ENCODE measurements around the gene PPAN. TPM values are rescaled to one million over a fixed set of nuclear protein-coding genes. Genes with fewer than 3 reads are reported as not detected.

PPAN gene
- total RNA-seq, 1 experiment from 2014 or later, result 183 TPM

DNA sequence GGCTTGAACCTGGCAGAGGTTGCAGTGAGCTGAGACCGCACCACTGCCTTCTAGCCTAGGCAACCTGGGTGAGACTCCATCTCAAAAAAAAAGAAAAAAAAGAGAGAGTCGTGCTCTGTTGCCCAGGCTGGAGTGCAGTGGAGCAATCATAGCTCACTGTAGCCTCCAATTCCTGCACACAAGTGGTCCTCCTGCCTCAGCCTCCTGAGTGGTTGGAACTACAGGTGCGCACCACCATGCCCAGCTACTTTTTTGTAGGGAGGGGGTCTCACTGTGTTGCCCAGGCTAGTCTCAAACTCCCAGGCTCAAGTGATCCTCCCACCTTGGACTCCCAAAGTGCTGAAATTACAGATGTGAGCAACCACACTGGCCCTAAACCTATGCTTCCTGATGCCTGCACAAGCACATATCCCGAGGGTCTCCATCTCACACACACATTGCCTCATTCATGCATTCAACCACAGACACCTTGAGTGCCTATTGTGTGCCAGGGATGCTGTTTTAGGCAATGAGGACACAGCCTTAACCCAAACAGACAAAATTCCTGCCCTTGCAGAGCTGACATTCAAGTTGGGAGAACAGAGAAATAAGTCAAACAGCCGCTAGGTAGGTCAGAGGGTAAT lies 5.9 kb upstream of the PPAN start:
- Histone ChIP-seq H2AFZ (ENCODE audit: low read length) (no peak overlapping the region), H3F3A (ENCODE audit: low read length, unreplicated experiment) (no peaks in the 10 kb centered on the region), H3K4me3 (ENCODE audit: low read length) (no peak overlapping the region), H3K36me3 (ENCODE audit: low read depth, low read length) (no peaks in the 10 kb centered on the region), H3K9me3 (ENCODE audit: low read length) (no peaks in the 10 kb centered on the region), H3K4me2 (ENCODE audit: low read length) (no peak overlapping the region), H3K9ac (ENCODE audit: low read length) (no peak overlapping the region), H3K4me1 (ENCODE audit: insufficient read depth, low read length) (peaks cover 11% of the 10 kb centered on the region), H3K27me3 (ENCODE audit: low read length) (no peaks in the 10 kb centered on the region), H3K27ac (ENCODE audit: low read length) (no peak overlapping the region), H3K79me2 (ENCODE audit: low read length) (no peaks in the 10 kb centered on the region), H3K9me2 (replicated peaks; ENCODE audit: low read length) (no peaks in the 10 kb centered on the region), H4K20me1 (ENCODE audit: low read length) (no peaks in the 10 kb centered on the region)
- BruUV-seq (replicated peaks), result no TSS peak
- ChIA-PET POLR2A (ENCODE audit: unreplicated experiment) (interaction anchor here (0.6 kb wide), 1 partner anchor 162 kb away, joined by 3 read pairs; no protein-coding TSS in a partner anchor), CTCF (no interaction called here)
- DNase-seq (no peak), ATAC-seq (no peak)
- TF ChIP-seq EZH2 (IDR thresholded peaks at IDR 0.05; ENCODE audit: low read length, unreplicated experiment) (no peak), EZH2phosphoT487 (IDR thresholded peaks at IDR 0.05; ENCODE audit: borderline replicate concordance, low read length) (no peak), CTCF (conservative IDR thresholded peaks at IDR 0.05; ENCODE audit: low read depth, low read length) (no peak)
- intact Hi-C loops (cut with micrococcal nuclease), result no loop called here

- Histone ChIP-seq H2AFZ (ENCODE audit: low read length) (no peak overlapping the region), H3K9me3 (ENCODE audit: low read length) (no peaks in the 10 kb centered on the region), H3F3A (ENCODE audit: low read length, unreplicated experiment) (no peaks in the 10 kb centered on the region), H3K27me3 (ENCODE audit: low read length) (no peaks in the 10 kb centered on the region), H3K36me3 (ENCODE audit: low read depth, low read length) (peaks cover 8% of the 10 kb centered on the region), H3K9me2 (replicated peaks; ENCODE audit: low read length) (no peaks in the 10 kb centered on the region), H3K4me3 (ENCODE audit: low read length) (no peak overlapping the region), H3K4me1 (ENCODE audit: insufficient read depth, low read length) (peaks cover 7% of the 10 kb centered on the region), H4K20me1 (ENCODE audit: low read length) (0 out of 2 replicates have a peak, but pooled peaks cover 2% of the 10 kb centered on the region), H3K4me2 (ENCODE audit: low read length) (no peak overlapping the region), H3K79me2 (ENCODE audit: low read length) (peaks cover 20% of the 10 kb centered on the region), H3K9ac (ENCODE audit: low read length) (no peak overlapping the region), H3K27ac (ENCODE audit: low read length) (no peak overlapping the region)
- CTCF ChIA-PET, result no interaction called here
- POLR2A ChIA-PET (ENCODE audit: unreplicated experiment), result no interaction called here
- no TSS peak for BruUV-seq (replicated peaks)
- no peak for TF ChIP-seq EZH2 (IDR thresholded peaks at IDR 0.05; ENCODE audit: low read length, unreplicated experiment)
- no peak for TF ChIP-seq CTCF (conservative IDR thresholded peaks at IDR 0.05; ENCODE audit: low read depth, low read length)
- TF ChIP-seq EZH2phosphoT487 (IDR thresholded peaks at IDR 0.05; ENCODE audit: borderline replicate concordance, low read length), result no peak
- intact Hi-C loops (cut with micrococcal nuclease), result no loop called here
- DNase-seq, result no peak
- ATAC-seq, result no peak
Observed at GRCh38 chr19:10102787-10103236, 3.4 kb upstream of the PPAN start.

- H3K79me2 ChIP-seq (ENCODE audit: low read length), result peaks cover 32% of the 10 kb centered on the region
- ATAC-seq, result no peak
- H3K27me3 ChIP-seq (ENCODE audit: low read length), result no peaks in the 10 kb centered on the region
- peaks cover 19% of the 10 kb centered on the region for H3K36me3 ChIP-seq (ENCODE audit: low read depth, low read length)
- H3K9me2 ChIP-seq (replicated peaks; ENCODE audit: low read length), result no peaks in the 10 kb centered on the region
- no peak for TF ChIP-seq CTCF (conservative IDR thresholded peaks at IDR 0.05; ENCODE audit: low read depth, low read length)
- TF ChIP-seq EZH2phosphoT487 (IDR thresholded peaks at IDR 0.05; ENCODE audit: borderline replicate concordance, low read length), result no peak
- no peak for TF ChIP-seq EZH2 (IDR thresholded peaks at IDR 0.05; ENCODE audit: low read length, unreplicated experiment)
- no peak overlapping the region for H3K4me3 ChIP-seq (ENCODE audit: low read length)
- intact Hi-C loops (cut with micrococcal nuclease), result no loop called here
- no peak overlapping the region for H3K27ac ChIP-seq (ENCODE audit: low read length)
- no peak overlapping the region for H3K9ac ChIP-seq (ENCODE audit: low read length)
- peaks cover 4% of the 10 kb centered on the region for H3F3A ChIP-seq (ENCODE audit: low read length, unreplicated experiment)
- H4K20me1 ChIP-seq (ENCODE audit: low read length), result 0 out of 2 replicates have a peak, but pooled peaks cover 9% of the 10 kb centered on the region
- ChIA-PET CTCF (interaction anchor here (0.5 kb wide), 1 partner anchor 357 kb away, joined by 12 read pairs; no protein-coding TSS in a partner anchor), POLR2A (ENCODE audit: unreplicated experiment) (interaction anchor here (0.6 kb wide), 1 partner anchor 15 kb away, joined by 5 read pairs; no protein-coding TSS in a partner anchor)
- H2AFZ ChIP-seq (ENCODE audit: low read length), result no peak overlapping the region
- no peak for DNase-seq
- no TSS peak for BruUV-seq (replicated peaks)
- H3K9me3 ChIP-seq (ENCODE audit: low read length), result no peaks in the 10 kb centered on the region
- H3K4me2 ChIP-seq (ENCODE audit: low read length), result no peak overlapping the region
- peaks cover 12% of the 10 kb centered on the region for H3K4me1 ChIP-seq (ENCODE audit: insufficient read depth, low read length)
Observed at GRCh38 chr19:10104130-10104513, 2.0 kb upstream of the PPAN start.
